Measurements from ENCODE around the gene ASXL3.

Gene ASXL3

DNA sequence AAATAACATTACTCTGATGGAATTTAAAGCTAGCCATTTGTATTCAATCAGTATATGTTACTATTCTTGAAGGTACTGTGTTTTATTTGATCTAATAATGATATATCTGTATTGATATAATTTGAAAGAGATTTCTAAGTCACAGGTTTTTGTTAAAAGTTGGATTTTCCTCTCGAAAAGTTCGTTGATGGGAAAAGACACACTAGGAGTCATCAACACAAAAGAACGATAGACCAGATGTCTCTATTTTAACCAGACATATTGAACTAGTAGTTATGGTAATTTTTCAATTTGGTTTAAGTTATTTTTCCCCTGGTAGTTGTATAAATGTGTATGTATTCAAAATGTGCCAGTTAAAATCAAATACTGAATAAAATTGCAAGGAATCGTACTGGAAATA lies 2.5 kb downstream of the ASXL3 start:
- POLR2A ChIA-PET (ENCODE audit: low non-redundant PET), result no interaction called here
- H3K27ac ChIP-seq, result no peak overlapping the region
- CTCF ChIA-PET, result no interaction called here
- DNase-seq (ENCODE audit: low spot score), result no peak
- TF ChIP-seq, protein P1, sequence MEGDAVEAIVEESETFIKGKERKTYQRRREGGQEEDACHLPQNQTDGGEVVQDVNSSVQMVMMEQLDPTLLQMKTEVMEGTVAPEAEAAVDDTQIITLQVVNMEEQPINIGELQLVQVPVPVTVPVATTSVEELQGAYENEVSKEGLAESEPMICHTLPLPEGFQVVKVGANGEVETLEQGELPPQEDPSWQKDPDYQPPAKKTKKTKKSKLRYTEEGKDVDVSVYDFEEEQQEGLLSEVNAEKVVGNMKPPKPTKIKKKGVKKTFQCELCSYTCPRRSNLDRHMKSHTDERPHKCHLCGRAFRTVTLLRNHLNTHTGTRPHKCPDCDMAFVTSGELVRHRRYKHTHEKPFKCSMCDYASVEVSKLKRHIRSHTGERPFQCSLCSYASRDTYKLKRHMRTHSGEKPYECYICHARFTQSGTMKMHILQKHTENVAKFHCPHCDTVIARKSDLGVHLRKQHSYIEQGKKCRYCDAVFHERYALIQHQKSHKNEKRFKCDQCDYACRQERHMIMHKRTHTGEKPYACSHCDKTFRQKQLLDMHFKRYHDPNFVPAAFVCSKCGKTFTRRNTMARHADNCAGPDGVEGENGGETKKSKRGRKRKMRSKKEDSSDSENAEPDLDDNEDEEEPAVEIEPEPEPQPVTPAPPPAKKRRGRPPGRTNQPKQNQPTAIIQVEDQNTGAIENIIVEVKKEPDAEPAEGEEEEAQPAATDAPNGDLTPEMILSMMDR (conservative IDR thresholded peaks at IDR 0.05; ENCODE audit: low read depth), result no peak

DNA sequence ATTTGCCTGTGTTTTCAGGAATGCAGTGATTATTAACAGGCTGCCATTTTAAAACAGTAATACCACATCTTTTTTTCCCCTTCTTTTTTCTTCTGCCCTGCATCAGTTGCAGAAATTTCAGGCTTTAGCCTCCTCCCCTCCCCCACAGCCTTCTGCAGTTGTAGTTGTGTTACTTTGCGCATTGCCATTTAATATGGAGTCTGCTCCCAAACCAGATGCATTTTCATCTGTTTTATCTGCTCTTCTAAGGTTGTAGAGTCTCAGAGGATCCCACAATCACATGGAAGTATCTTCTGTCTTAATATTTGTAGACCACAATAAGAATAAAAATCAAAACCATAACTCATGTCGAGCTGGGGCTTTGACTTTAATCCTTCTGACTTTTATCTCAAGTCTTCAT lies 3.8 kb downstream of the ASXL3 start:
- DNase-seq (ENCODE audit: low spot score), result no peak
- CTCF ChIA-PET, result interaction anchor here (0.7 kb wide), 1 partner anchor 1840 kb away, joined by 3 read pairs; no protein-coding TSS in a partner anchor
- TF ChIP-seq, protein P1 (conservative IDR thresholded peaks at IDR 0.05; ENCODE audit: low read depth), result no peak
- POLR2A ChIA-PET (ENCODE audit: low non-redundant PET), result no interaction called here
- no peak overlapping the region for H3K27ac ChIP-seq

DNA sequence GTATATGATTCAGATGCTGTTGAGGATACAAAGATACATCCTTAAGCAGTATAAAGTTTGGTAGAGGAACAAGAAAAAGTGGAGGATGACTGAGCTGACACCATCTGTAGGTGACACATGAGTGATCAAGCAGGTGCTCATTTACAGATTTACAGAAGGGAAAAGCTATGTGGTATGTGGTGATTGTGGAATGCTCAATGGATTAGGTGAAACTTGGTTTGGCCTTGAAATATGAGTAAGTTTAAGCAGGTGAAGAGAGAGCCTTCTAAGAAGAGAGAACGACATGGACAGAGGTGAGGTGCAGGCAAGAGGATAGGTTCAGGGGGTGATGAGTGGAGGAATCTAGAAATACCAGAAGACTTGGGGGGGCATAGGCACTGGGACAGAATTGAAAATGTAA lies 5.9 kb downstream of the ASXL3 start:
- no peak for DNase-seq (ENCODE audit: low spot score)
- CTCF ChIA-PET, result no interaction called here
- H3K27ac ChIP-seq, result no peak overlapping the region
- POLR2A ChIA-PET (ENCODE audit: low non-redundant PET), result no interaction called here
- TF ChIP-seq, protein P1 (conservative IDR thresholded peaks at IDR 0.05; ENCODE audit: low read depth), result no peak

DNA sequence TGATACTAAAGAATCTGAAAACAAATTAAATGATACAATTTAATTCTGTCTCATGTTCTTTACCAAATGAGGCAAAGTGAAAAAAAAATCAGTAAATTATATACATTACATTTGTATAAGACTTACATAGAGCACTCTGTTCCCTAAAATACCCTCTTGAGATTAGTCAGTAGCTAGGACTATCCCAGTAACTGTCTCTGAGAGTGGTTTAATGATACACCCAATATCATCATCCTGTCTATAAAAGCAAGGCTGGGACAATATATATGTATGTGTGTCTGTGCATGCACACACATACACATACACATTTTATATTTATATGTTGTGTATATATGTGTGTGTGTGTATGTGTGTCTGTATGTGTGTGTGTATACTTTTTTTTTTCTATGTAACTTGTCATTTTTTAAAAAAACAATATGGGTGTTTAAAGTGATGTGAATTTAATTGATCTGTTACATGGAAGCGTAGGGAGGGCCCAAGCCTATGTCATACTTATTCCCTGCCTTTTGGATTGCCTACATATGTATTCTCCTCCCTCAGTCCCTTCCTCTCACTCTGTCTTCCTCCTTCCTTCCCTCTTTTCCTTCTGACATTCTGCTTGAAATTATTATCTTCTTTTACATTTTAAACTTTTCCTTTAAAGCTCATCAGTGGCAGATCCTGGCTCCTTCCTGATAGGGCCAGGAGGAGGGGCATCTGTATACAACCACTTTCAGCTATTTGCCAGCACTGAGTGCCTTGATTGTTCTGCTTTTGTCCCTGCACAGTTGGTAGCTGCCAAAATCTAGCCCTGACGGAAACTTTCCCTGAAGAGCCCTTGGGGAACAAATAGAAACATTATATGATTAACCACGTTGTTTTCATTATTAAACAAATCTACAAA lies 6.8 kb downstream of the ASXL3 start:
- DNase-seq (ENCODE audit: low spot score), result no peak
- H3K27ac ChIP-seq, result no peak overlapping the region
- CTCF ChIA-PET, result interaction anchor here (0.6 kb wide), 1 partner anchor 115 kb away, joined by 3 read pairs; no protein-coding TSS in a partner anchor

DNA sequence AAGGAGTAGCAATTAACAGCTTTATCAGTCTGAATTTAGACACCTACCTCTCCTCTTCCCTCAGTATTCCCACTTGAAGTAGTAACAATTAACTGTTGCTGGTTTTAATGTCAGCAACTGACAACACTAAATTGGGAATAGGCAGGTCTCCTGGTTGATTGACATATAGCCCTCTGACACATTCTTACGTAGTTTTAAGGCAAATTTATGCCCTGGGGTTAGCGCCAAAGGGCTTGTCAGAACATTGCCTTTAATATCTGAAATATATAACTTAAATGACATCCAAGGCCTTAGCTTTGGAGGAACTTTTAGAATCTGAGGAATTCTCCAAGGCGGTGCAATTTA lies 7.4 kb downstream of the ASXL3 start:
- CTCF ChIA-PET, result interaction anchor here (0.6 kb wide), 1 partner anchor 116 kb away, joined by 3 read pairs; no protein-coding TSS in a partner anchor
- H3K27ac ChIP-seq, result no peak overlapping the region

More for the DNA sequence above, 6.8 kb downstream of the ASXL3 start:
- TF ChIP-seq, protein P1 (conservative IDR thresholded peaks at IDR 0.05; ENCODE audit: low read depth), result no peak
- POLR2A ChIA-PET (ENCODE audit: low non-redundant PET), result no interaction called here

DNA sequence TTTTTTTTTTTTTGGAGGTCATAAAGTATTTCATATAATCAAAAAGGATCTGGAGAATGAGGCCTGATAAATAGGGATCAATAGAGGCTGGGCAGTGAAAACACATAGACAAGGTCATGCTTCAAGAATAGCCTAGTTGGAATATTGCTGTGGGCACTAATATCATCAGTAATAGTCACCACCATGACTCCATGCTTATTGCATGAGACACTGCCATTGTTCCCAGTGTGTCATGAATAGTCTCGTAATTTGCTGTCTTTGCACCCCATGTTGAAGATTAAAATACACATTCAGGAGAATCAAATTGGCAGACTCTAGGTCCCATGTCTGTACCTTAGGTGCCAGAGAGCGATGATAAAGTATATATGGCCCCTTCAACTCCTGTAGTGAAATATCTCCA lies 10.3 kb downstream of the ASXL3 start:
- no peak for DNase-seq (ENCODE audit: low spot score)
- H3K27ac ChIP-seq, result no peak overlapping the region
- CTCF ChIA-PET, result no interaction called here
- TF ChIP-seq, protein P1 (conservative IDR thresholded peaks at IDR 0.05; ENCODE audit: low read depth), result no peak
- POLR2A ChIA-PET (ENCODE audit: low non-redundant PET), result no interaction called here

More for the DNA sequence above, 7.4 kb downstream of the ASXL3 start:
- TF ChIP-seq, protein P1 (conservative IDR thresholded peaks at IDR 0.05; ENCODE audit: low read depth), result no peak
- peak; percentile 8 for DNase-seq (ENCODE audit: low spot score)
- POLR2A ChIA-PET (ENCODE audit: low non-redundant PET), result no interaction called here

Measured in RWPE1 (cell line).